ENCODE results near the gene EXOC5.

DNA sequence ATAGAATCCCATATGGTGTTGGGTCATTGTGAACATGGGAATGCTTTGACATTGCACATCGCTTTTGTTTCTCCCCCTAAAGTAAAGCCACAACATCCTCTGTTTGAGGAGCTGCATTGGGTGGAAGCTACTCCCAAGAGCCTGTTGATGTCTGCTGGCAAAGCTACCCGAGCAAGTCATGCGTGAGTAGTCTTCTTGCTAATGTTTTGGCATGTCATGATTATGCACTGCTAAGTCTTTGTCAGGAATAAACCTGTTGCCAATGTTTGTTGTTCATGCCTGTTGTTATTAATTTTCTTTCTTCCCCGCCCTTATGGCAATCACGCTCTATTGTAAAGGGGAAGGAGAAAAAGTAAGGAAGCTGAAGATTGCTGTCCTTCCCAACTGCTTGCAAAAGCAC, 97.3 kb downstream of the EXOC5 start:
- TF ChIP-seq POLR2A (IDR thresholded peaks at IDR 0.05) = no peak
- TF ChIP-seq, protein P1, sequence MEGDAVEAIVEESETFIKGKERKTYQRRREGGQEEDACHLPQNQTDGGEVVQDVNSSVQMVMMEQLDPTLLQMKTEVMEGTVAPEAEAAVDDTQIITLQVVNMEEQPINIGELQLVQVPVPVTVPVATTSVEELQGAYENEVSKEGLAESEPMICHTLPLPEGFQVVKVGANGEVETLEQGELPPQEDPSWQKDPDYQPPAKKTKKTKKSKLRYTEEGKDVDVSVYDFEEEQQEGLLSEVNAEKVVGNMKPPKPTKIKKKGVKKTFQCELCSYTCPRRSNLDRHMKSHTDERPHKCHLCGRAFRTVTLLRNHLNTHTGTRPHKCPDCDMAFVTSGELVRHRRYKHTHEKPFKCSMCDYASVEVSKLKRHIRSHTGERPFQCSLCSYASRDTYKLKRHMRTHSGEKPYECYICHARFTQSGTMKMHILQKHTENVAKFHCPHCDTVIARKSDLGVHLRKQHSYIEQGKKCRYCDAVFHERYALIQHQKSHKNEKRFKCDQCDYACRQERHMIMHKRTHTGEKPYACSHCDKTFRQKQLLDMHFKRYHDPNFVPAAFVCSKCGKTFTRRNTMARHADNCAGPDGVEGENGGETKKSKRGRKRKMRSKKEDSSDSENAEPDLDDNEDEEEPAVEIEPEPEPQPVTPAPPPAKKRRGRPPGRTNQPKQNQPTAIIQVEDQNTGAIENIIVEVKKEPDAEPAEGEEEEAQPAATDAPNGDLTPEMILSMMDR (IDR thresholded peaks at IDR 0.05) = no peak

Data from stomach (tissue), 4 donors.